ENCODE measurements around the gene IL18R1.

The IL18R1 gene

DNA sequence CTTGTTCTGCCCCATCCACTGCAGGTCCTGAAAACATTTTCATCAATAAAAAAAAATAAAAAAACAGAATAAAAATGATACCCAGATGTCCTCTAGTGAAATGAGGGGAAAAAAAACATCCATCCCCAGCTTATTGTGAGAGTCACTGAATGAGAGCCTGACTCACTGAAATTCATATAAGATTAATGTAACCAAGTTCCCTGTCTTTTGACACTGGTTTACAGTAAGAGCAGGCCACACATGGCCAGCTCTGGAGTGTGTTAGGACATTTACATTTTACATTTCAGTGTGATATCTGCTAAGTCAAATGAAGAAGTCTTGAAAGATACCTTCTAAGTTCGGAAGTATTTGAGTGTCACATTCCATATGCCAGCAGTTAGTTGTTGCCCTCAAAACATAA is 21.1 kb upstream of the IL18R1 start:
- no peaks in the 10 kb centered on the region for H3K9me3 ChIP-seq (ENCODE audit: low read length)
- H3K27me3 ChIP-seq (ENCODE audit: insufficient read depth, low read length) = no peaks in the 10 kb centered on the region
- H3K4me1 ChIP-seq (ENCODE audit: insufficient read depth, low read length) = no peaks in the 10 kb centered on the region
- H3K36me3 ChIP-seq (ENCODE audit: insufficient read depth, low read length) = no peaks in the 10 kb centered on the region
- H3K4me3 ChIP-seq (ENCODE audit: low read length) = no peak overlapping the region
- no peak overlapping the region for H2AFZ ChIP-seq (ENCODE audit: low read depth, low read length)

DNA sequence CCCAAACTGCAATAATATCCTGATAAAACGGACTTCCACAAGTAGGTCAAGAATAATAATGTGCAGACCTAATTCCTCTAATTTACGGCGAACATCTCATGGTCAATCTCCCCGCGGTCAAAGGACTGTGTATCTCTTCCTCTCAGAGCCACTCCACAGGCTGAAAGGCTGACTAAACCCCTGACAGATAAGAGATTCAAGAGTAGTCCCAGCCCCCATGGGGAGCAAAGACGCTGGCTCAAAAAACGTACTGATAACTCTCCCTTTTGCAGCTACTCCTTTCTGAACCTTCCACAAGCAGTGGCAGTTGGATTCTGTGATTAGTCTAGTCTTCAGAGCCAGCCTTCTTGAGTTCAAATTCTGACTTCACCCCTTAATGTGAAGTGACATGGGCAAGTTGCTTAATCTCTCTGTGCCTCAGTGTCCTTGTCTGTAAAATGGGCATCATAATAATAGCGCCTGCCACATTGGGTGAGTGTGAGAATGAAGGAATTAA is 19.7 kb upstream of the IL18R1 start:
- Histone ChIP-seq H3K9me3 (ENCODE audit: low read length) (no peaks in the 10 kb centered on the region), H3K4me1 (ENCODE audit: insufficient read depth, low read length) (no peaks in the 10 kb centered on the region), H2AFZ (ENCODE audit: low read depth, low read length) (no peak overlapping the region), H3K27me3 (ENCODE audit: insufficient read depth, low read length) (no peaks in the 10 kb centered on the region), H3K4me3 (ENCODE audit: low read length) (no peak overlapping the region), H3K36me3 (ENCODE audit: insufficient read depth, low read length) (no peaks in the 10 kb centered on the region)

DNA sequence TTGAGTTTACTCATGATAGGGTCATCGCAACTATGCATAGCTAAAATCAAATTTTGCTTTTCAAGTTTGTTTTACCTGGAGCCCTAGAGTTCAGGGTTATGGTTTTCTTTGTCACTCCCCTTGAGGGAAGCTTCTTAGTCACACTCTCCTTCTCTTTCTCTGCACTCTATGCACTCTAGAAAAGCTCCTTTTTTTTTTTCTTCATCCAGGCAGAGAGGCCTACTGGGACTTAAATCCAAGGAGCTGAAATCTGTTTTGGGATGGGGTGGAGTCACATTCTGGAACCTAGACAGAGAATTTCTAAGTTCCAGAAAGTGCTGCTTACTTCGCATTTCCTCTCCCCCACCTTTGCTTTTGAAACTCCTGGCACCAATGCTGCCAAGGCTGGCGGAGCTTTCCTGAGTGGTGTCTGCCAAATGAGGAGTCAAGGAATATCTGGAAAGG is 19.1 kb upstream of the IL18R1 start:
- H3K36me3 ChIP-seq (ENCODE audit: insufficient read depth, low read length) = no peaks in the 10 kb centered on the region
- no peaks in the 10 kb centered on the region for H3K27me3 ChIP-seq (ENCODE audit: insufficient read depth, low read length)
- no peak overlapping the region for H2AFZ ChIP-seq (ENCODE audit: low read depth, low read length)
- no peak overlapping the region for H3K4me3 ChIP-seq (ENCODE audit: low read length)
- H3K4me1 ChIP-seq (ENCODE audit: insufficient read depth, low read length) = no peaks in the 10 kb centered on the region
- H3K9me3 ChIP-seq (ENCODE audit: low read length) = no peaks in the 10 kb centered on the region

GRCh38 chr2:102337012-102337411 is 18.6 kb upstream of the IL18R1 start:
- Histone ChIP-seq H3K36me3 (ENCODE audit: insufficient read depth, low read length) (no peaks in the 10 kb centered on the region), H3K27me3 (ENCODE audit: insufficient read depth, low read length) (no peaks in the 10 kb centered on the region), H3K4me1 (ENCODE audit: insufficient read depth, low read length) (no peaks in the 10 kb centered on the region), H2AFZ (ENCODE audit: low read depth, low read length) (no peak overlapping the region), H3K9me3 (ENCODE audit: low read length) (no peaks in the 10 kb centered on the region), H3K4me3 (ENCODE audit: low read length) (no peak overlapping the region)

DNA sequence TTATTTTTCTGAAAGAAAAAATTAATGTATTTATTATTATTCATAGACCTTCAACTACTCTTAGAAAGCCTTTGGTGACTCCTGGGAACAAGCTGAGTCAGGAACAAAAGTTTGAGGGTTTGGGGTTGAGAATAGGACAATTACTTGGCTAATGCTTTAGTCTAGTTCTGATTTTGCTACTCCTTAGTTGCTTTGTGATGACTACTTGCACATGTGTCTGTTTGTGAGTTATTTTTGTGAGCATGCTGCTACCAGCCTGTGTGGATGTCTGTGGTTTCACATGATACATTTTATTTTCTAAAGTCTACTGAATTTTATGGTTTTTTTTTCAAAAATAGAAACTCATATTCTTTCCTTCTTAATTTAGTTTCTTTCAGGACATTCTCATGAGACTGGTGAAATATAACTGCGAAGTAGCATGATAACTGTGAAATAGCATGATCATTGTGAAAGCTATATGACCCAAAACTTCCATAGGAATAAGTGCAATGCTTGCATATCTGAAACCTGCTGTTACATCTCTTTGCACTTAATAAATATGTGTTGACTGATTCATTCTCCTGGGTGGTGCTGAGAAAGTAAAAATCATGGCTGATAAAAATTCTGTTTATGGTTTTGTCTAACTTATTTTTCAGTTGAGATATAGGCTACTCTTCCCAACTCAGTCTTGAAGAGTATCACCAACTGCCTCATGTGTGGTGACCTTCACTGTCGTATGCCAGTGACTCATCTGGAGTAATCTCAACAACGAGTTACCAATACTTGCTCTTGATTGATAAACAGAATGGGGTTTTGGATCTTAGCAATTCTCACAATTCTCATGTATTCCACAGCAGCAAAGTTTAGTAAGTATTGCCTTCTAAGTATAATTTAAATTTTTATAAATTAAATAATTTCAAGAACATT is 17.9 kb upstream of the IL18R1 start:
- no peaks in the 10 kb centered on the region for H3K4me1 ChIP-seq (ENCODE audit: insufficient read depth, low read length)

DNA sequence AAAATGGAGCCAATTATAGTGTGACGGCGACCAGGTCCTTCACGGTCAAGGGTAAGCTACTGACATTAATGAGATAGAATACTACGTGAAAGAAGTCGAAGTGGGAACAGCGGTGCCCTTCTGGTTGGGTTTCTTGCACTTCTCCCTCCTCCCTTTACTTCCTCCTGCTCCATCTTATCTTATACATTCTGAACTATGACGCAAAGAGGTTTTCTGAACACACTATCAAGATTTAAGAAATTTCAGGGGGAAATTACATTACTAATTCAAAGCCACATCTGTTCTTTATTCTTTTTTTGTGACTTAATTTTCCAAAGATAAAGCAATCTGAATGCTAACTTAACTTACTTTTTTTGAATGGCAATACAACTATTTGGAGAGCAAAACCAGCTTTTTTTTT is 14.8 kb upstream of the IL18R1 start:
- H3K4me1 ChIP-seq (ENCODE audit: insufficient read depth, low read length) = no peaks in the 10 kb centered on the region

More for the DNA sequence above, 17.9 kb upstream of the IL18R1 start:
- Histone ChIP-seq H3K4me3 (ENCODE audit: low read length) (no peak overlapping the region), H3K27me3 (ENCODE audit: insufficient read depth, low read length) (no peaks in the 10 kb centered on the region), H3K9me3 (ENCODE audit: low read length) (no peaks in the 10 kb centered on the region), H2AFZ (ENCODE audit: low read depth, low read length) (no peak overlapping the region), H3K36me3 (ENCODE audit: insufficient read depth, low read length) (no peaks in the 10 kb centered on the region)

DNA sequence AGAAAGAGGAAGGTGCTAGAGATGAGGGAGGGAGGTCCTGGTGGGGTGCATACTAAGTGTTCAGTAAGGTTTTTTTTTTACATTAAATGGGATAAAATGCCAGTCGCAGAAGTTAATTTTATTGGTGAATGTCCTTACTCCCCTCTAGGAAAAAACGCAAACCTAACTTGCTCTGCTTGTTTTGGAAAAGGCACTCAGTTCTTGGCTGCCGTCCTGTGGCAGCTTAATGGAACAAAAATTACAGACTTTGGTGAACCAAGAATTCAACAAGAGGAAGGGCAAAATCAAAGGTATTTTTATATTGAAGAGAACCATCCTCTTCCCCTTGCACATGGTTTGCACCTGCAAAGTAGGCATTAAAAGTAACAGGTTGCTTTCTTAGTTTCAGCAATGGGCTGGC is 12.7 kb upstream of the IL18R1 start:
- Histone ChIP-seq H3K27me3 (ENCODE audit: insufficient read depth, low read length) (no peaks in the 10 kb centered on the region), H3K4me1 (ENCODE audit: insufficient read depth, low read length) (no peaks in the 10 kb centered on the region), H3K36me3 (ENCODE audit: insufficient read depth, low read length) (no peaks in the 10 kb centered on the region), H3K9me3 (ENCODE audit: low read length) (no peaks in the 10 kb centered on the region), H3K4me3 (ENCODE audit: low read length) (no peak overlapping the region), H2AFZ (ENCODE audit: low read depth, low read length) (no peak overlapping the region)

More for the DNA sequence above, 14.8 kb upstream of the IL18R1 start:
- no peak overlapping the region for H2AFZ ChIP-seq (ENCODE audit: low read depth, low read length)
- no peak overlapping the region for H3K4me3 ChIP-seq (ENCODE audit: low read length)
- no peaks in the 10 kb centered on the region for H3K36me3 ChIP-seq (ENCODE audit: insufficient read depth, low read length)
- H3K27me3 ChIP-seq (ENCODE audit: insufficient read depth, low read length) = no peaks in the 10 kb centered on the region
- H3K9me3 ChIP-seq (ENCODE audit: low read length) = no peaks in the 10 kb centered on the region

DNA sequence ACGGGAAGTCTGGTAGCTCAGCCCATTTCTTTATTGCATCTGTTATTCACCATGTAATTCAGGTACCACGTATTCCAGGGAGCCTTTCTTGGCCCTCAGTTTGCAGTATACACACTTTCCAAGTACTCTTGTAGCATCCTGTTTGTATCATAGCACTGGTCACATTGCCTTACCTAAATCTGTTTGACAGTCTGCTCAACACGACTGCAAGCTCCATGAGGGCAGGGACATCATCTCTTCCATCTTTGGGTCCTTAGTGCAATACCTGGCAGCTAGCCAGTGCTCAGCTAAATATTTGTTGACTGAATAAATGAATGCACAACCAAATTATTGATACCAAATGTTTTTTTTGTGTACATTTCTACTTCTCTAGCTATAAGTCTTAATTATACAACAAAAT is 11.2 kb upstream of the IL18R1 start:
- no peaks in the 10 kb centered on the region for H3K4me1 ChIP-seq (ENCODE audit: insufficient read depth, low read length)
- H2AFZ ChIP-seq (ENCODE audit: low read depth, low read length) = no peak overlapping the region
- no peaks in the 10 kb centered on the region for H3K36me3 ChIP-seq (ENCODE audit: insufficient read depth, low read length)
- peaks cover 3% of the 10 kb centered on the region for H3K27me3 ChIP-seq (ENCODE audit: insufficient read depth, low read length)
- no peaks in the 10 kb centered on the region for H3K9me3 ChIP-seq (ENCODE audit: low read length)
- no peak overlapping the region for H3K4me3 ChIP-seq (ENCODE audit: low read length)

DNA sequence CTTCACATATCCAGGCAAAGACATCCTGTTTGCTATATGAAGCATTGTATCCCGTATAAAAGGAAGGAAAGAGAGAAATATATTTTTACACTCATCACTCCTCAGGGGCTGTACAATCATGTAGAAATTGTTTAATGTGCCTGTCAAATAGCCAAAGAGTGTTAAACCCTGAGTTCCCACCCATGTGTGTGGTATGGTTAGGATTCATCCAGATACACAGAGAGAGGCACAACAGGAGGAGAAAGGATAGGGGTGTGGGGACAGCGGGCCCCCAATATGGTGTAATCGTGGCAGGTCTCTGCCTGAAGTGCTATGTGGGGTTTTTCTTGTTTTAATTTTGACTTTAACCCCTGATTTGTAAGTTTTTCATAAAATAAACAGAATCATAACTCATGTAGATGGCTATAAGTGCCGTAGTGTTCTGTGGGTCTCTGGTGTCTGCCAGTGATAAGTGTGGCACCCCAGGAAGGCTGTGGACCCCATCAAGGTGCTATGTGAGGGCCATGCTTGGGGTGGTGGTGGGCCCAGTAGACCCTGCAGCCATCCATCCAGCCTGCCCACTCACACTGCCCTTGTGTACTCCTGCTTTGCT is 10.2 kb upstream of the IL18R1 start:
- Histone ChIP-seq H3K27me3 (ENCODE audit: insufficient read depth, low read length) (peaks cover 3% of the 10 kb centered on the region), H2AFZ (ENCODE audit: low read depth, low read length) (no peak overlapping the region), H3K4me1 (ENCODE audit: insufficient read depth, low read length) (no peaks in the 10 kb centered on the region), H3K9me3 (ENCODE audit: low read length) (no peaks in the 10 kb centered on the region), H3K36me3 (ENCODE audit: insufficient read depth, low read length) (no peaks in the 10 kb centered on the region), H3K4me3 (ENCODE audit: low read length) (no peak overlapping the region)

- Histone ChIP-seq H3K4me3 (ENCODE audit: low read length) (no peak overlapping the region), H3K36me3 (ENCODE audit: insufficient read depth, low read length) (no peaks in the 10 kb centered on the region), H3K4me1 (ENCODE audit: insufficient read depth, low read length) (no peaks in the 10 kb centered on the region), H2AFZ (ENCODE audit: low read depth, low read length) (no peak overlapping the region), H3K9me3 (ENCODE audit: low read length) (no peaks in the 10 kb centered on the region), H3K27me3 (ENCODE audit: insufficient read depth, low read length) (peaks cover 3% of the 10 kb centered on the region)
These were observed 9.0 kb upstream of the IL18R1 start for GRCh38 chr2:102346381-102347130.

DNA sequence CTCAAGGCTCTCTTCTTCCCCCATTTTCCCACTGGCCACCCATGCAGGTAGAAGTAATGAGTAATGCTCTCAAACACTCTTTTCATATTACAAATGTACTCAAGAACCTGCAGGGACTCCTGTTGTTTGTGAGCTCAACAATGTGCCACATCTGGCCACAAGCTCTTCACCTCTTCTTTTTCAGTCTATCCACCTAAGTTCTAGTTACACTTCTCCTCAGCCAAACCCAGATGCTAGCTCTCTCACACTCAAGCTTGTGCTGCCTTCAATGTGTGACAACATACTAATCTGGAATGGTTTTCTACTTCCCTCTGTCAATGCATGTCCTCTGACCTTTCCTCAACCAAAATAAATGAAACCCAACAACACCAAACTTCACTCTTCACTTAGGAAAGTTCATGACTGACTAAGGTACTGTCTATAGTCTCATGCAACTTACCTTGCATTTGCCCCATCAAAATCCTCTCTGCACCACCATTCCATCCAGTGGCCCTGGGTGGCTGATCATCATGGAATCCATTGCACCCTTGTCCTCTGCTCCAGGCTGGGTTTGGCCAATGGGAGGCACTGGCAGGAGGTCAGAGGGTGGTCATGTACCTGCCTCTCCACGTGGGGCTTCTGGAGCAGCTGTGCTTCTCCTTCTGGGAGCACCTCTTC is 5.3 kb upstream of the IL18R1 start:
- H2AFZ ChIP-seq (ENCODE audit: low read depth, low read length) = no peak overlapping the region
- H3K36me3 ChIP-seq (ENCODE audit: insufficient read depth, low read length) = no peaks in the 10 kb centered on the region
- H3K9me3 ChIP-seq (ENCODE audit: low read length) = no peaks in the 10 kb centered on the region
- peaks cover 3% of the 10 kb centered on the region for H3K27me3 ChIP-seq (ENCODE audit: insufficient read depth, low read length)
- H3K4me3 ChIP-seq (ENCODE audit: low read length) = no peak overlapping the region
- peaks cover 1% of the 10 kb centered on the region for H3K4me1 ChIP-seq (ENCODE audit: insufficient read depth, low read length)

GRCh38 chr2:102356381-102356712 is 751 bp downstream of the IL18R1 start:
- Histone ChIP-seq H3K9me3 (ENCODE audit: low read length) (no peaks in the 10 kb centered on the region), H2AFZ (ENCODE audit: low read depth, low read length) (peak overlapping the region; percentile 91), H3K4me3 (ENCODE audit: low read length) (no peak overlapping the region), H3K4me1 (ENCODE audit: insufficient read depth, low read length) (peaks cover 3% of the 10 kb centered on the region), H3K36me3 (ENCODE audit: insufficient read depth, low read length) (no peaks in the 10 kb centered on the region), H3K27me3 (ENCODE audit: insufficient read depth, low read length) (peaks cover 19% of the 10 kb centered on the region)

DNA sequence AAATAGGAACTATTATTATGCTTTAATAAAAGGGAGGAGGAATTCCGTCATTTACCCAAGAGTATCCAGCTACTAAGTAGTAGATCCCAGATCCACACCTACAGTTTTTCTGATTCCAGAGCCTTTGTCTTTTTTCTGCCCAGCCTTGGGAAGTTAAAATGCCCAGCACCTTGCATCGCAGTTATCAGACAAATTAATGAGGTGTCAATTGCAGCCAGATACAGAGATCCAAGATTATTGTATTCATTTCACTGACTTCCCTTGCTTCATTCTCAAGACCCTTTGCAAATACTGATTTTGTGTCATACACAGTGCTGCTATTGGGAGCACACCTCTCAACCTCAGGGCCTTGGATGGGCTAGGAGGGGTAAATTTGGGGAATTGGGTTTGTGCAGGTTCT is 1.1 kb downstream of the IL18R1 start:
- no peaks in the 10 kb centered on the region for H3K36me3 ChIP-seq (ENCODE audit: insufficient read depth, low read length)
- H2AFZ ChIP-seq (ENCODE audit: low read depth, low read length) = no peak overlapping the region
- no peaks in the 10 kb centered on the region for H3K9me3 ChIP-seq (ENCODE audit: low read length)
- no peak overlapping the region for H3K4me3 ChIP-seq (ENCODE audit: low read length)
- peaks cover 3% of the 10 kb centered on the region for H3K4me1 ChIP-seq (ENCODE audit: insufficient read depth, low read length)
- peaks cover 19% of the 10 kb centered on the region for H3K27me3 ChIP-seq (ENCODE audit: insufficient read depth, low read length)

Data from neuron (in vitro differentiated cells).